Posterior vena cava (tissue), 2 donors: Measurements from ENCODE around the gene HSPB9. TPM values are rescaled to one million over a fixed set of nuclear protein-coding genes. Genes with fewer than 3 reads are reported as not detected.

ENCODE experiments used
- DNase-seq: peaks from one replicate; pipeline ENCODE4 v3.0.0-alpha.2; 2020; ENCODE audit warnings: low spot score
- intact Hi-C, 2 donors: fragments of 100-400 bp; cut with DNase I; formaldehyde crosslinking; loops; one replicate each; pipeline versions ENCODE4 v1.14.1 to v1.14.2; 2022 to 2023
- total RNA-seq, 2 donors: library from RNA; stranded (reverse); fragmentation: NEBNext Ultra II Directional; extraction: Animal tissue kit (Norgen Biotek cat#: 25700); gene quantifications; one replicate each; pipeline ENCODE4 v1.2.1, GENCODE V29; 2021
- donor health status: DM: yes; HTN: yes; CAD: no.
- donor health status: DM: yes; HTN: yes; CAD: no.

Gene HSPB9
- total RNA-seq, 2 donors from 2014 or later, result not detected

GRCh38 chr17:42097691-42098631, 24.6 kb upstream of the HSPB9 start, which contains the start of gene ZNF385C:
Gene ZNF385C (minus strand): TSS chr17:42098473. CDS start chr17:42063056, 35,417 bp downstream.
- intact Hi-C loops, result no loop called here
- DNase-seq, result no peak

GRCh38 chr17:42098730-42099399, 23.7 kb upstream of the HSPB9 start:
- DNase-seq, result no peak
- intact Hi-C loops, result no loop called here

- intact Hi-C loops, result no loop called here
Measured at GRCh38 chr17:42101513-42102292, 20.9 kb upstream of the HSPB9 start.

GRCh38 chr17:42103221-42103954, 19.2 kb upstream of the HSPB9 start:
- intact Hi-C loops, result no loop called here

More at GRCh38 chr17:42101513-42102292, 20.9 kb upstream of the HSPB9 start:
- peak; percentile 94 for DNase-seq

GRCh38 chr17:42104264-42104663, 18.3 kb upstream of the HSPB9 start:
- no peak for DNase-seq
- intact Hi-C loops, result no loop called here

More at GRCh38 chr17:42103221-42103954, 19.2 kb upstream of the HSPB9 start:
- DNase-seq, result no peak

- no peak for DNase-seq
- intact Hi-C loops, result no loop called here
Measured at GRCh38 chr17:42106009-42106408, 16.6 kb upstream of the HSPB9 start.

- intact Hi-C loops, result no loop called here
- no peak for DNase-seq
Measured at GRCh38 chr17:42107124-42107523, 15.5 kb upstream of the HSPB9 start.

- DNase-seq, result peak; percentile 93
- intact Hi-C loops, result no loop called here
Measured at GRCh38 chr17:42107597-42108576, 14.7 kb upstream of the HSPB9 start.

- intact Hi-C loops, result no loop called here
- DNase-seq, result no peak
Measured at GRCh38 chr17:42109086-42109485, 13.5 kb upstream of the HSPB9 start.

- no peak for DNase-seq
- intact Hi-C loops, result loop anchor here (2.0 to 10.0 kb wide), 3 partner anchors 32 to 146 kb away; partner anchors contain the start of genes CNP (in 1 of the 2) and NKIRAS2 (in 1 of the 2)
Measured at GRCh38 chr17:42110301-42111264, 12.0 kb upstream of the HSPB9 start.

- intact Hi-C loops, result loop anchor here (2.0 to 10.0 kb wide), 3 partner anchors 32 to 146 kb away; partner anchors contain the start of genes CNP (in 1 of the 2) and NKIRAS2 (in 1 of the 2)
- no peak for DNase-seq
Measured at GRCh38 chr17:42111265-42111636, 11.4 kb upstream of the HSPB9 start.

GRCh38 chr17:42111871-42112551, 10.6 kb upstream of the HSPB9 start:
- intact Hi-C loops, result loop anchor here (2.0 to 10.0 kb wide), 3 partner anchors 33 to 147 kb away; partner anchors contain the start of genes CNP (in 1 of the 2) and NKIRAS2 (in 1 of the 2)

GRCh38 chr17:42112552-42113176, 9.9 kb upstream of the HSPB9 start, which contains the start of gene DHX58:
Gene DHX58 (minus strand): TSS chr17:42112714. CDS start chr17:42111892, 822 bp downstream.
- intact Hi-C loops, result loop anchor here in 1 of 2 donors (10.0 kb wide), 2 partner anchors 88 to 148 kb away; partner anchors contain the start of genes CNP and NKIRAS2
- no peak for DNase-seq

More at GRCh38 chr17:42111871-42112551, 10.6 kb upstream of the HSPB9 start:
- no peak for DNase-seq

- intact Hi-C loops, result loop anchor here in 1 of 2 donors (10.0 kb wide), 2 partner anchors 89 to 149 kb away; partner anchors contain the start of genes CNP and NKIRAS2
- no peak for DNase-seq
Measured at GRCh38 chr17:42113293-42114069, 9.1 kb upstream of the HSPB9 start.
